ENCODE results near the gene NTN5.
A peak's percentile ranks its signal among the peaks of the same experiment; 100 is the strongest.

The NTN5 gene

DNA sequence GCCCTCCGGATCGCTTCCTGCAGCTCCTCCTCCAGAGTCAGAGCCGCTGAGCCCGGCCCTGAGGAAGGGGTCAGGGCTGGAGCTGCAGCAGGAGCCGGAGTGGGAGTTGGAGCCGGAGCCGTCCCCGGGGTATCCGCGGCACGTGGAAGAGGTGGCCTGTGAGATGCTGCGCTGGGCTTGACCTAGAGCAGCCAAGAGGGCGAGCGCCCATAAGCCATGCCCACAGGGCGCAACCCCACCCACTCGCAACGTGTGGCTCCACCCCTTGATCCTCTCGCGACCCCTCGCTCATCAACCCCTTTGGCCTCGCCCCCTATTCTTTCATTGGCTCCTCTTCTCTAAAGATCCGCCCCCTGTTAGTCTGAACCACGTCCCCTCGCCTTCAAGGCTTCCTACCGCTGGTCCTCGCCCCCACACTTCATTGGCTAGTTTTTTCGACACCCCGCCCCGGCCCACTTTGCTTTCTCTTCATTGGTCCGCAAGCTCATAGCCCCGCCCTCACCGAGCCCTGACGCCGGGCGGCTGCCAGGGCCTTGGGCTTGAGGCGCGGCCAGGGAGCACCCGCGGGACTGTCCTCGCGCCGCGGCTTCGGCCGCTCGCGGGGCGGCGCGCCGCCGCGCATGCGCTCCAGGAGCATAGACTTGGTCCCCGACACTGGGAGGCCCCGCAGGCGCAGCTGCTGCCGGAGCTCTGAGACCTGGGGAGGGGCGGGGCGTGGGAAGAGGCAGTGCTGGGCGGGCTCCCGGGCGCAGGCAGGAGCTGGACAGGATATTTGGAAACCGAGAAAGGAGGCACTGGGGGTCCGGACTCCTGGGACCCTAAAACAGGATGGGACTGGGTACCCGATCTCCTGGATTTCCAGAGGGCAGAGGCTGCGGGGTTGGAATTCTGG is 41.3 kb upstream of the NTN5 start:
- H3K4me3 ChIP-seq (ENCODE audit: low read depth in 1 of 2, low read length in 2 of 2) = peak overlapping the region; percentile 72 to 84
- H3K27ac ChIP-seq (ENCODE audit: low read length) = peak overlapping the region; percentile 91
- H3K4me1 ChIP-seq (ENCODE audit: control insufficient read depth in 1 of 2, insufficient read depth in 2 of 2, low read length in 2 of 2) = peaks cover 7 to 35% of the 10 kb centered on the region in 2 donors
- H3K36me3 ChIP-seq (ENCODE audit: control insufficient read depth in 1 of 2, insufficient read depth in 2 of 2, low read length in 2 of 2) = no peaks in the 10 kb centered on the region
- peaks cover 0 to 3% of the 10 kb centered on the region in 2 donors for H3K9me3 ChIP-seq (ENCODE audit: control insufficient read depth in 1 of 2, low read length in 2 of 2)
- H3K27me3 ChIP-seq (ENCODE audit: low read depth, low read length) = no peaks in the 10 kb centered on the region

DNA sequence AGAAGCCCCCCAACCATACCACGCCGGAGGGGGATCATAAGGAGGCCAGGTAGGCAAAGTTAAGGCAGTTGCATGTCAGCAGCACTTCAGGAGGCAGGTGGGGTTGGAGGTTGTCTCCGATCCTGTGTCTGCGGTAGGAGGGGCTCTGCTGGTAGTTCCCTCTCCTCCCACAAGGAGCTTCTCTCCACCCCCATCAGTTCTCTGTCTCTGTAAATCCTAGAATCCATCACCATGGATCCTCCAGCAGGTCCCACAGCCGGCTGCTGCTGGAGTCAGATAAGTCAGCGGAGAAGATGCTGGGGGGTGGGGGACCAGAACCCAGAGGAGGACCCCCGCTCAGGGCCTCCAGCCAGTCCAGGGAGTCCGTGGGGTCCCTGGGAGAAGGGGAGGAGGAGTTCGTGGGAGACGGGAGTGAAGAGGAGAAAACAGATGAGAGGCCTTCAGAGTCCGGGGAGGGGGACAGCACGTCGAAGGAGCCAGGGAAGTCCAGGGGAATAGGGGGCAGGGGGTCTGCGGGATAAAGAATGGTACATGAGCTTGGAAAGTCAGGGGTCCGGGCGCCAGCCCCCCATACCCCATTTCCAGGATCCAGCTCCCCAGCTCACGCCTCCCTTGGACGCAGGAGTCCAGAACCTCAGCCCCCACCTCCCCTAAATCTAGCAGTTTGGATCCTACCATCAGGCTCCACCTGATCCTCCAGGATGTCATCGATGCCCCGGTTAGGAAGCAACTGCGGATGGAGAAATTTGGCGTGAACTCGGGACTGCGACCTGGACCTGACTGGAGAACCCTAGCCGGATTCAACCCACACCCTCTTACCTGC is 40.4 kb upstream of the NTN5 start:
- no peaks in the 10 kb centered on the region for H3K36me3 ChIP-seq (ENCODE audit: control insufficient read depth in 1 of 2, insufficient read depth in 2 of 2, low read length in 2 of 2)
- no peaks in the 10 kb centered on the region for H3K27me3 ChIP-seq (ENCODE audit: low read depth, low read length)
- H3K27ac ChIP-seq (ENCODE audit: low read length) = no peak overlapping the region
- H3K4me1 ChIP-seq (ENCODE audit: control insufficient read depth in 1 of 2, insufficient read depth in 2 of 2, low read length in 2 of 2) = peaks cover 7 to 34% of the 10 kb centered on the region in 2 donors
- peak overlapping the region; percentile 72 to 84 for H3K4me3 ChIP-seq (ENCODE audit: low read depth in 1 of 2, low read length in 2 of 2)
- peaks cover 0 to 3% of the 10 kb centered on the region in 2 donors for H3K9me3 ChIP-seq (ENCODE audit: control insufficient read depth in 1 of 2, low read length in 2 of 2)

GRCh38 chr19:48711106-48711662 is 38.4 kb upstream of the NTN5 start:
- Histone ChIP-seq H3K27me3 (ENCODE audit: low read depth, low read length) (no peaks in the 10 kb centered on the region), H3K9me3 (ENCODE audit: control insufficient read depth in 1 of 2, low read length in 2 of 2) (peaks cover 0 to 3% of the 10 kb centered on the region in 2 donors), H3K36me3 (ENCODE audit: control insufficient read depth in 1 of 2, insufficient read depth in 2 of 2, low read length in 2 of 2) (no peaks in the 10 kb centered on the region), H3K4me1 (ENCODE audit: control insufficient read depth in 1 of 2, insufficient read depth in 2 of 2, low read length in 2 of 2) (peaks cover 7 to 23% of the 10 kb centered on the region in 2 donors), H3K4me3 (ENCODE audit: low read depth in 1 of 2, low read length in 2 of 2) (no peak overlapping the region), H3K27ac (ENCODE audit: low read length) (no peak overlapping the region)

DNA sequence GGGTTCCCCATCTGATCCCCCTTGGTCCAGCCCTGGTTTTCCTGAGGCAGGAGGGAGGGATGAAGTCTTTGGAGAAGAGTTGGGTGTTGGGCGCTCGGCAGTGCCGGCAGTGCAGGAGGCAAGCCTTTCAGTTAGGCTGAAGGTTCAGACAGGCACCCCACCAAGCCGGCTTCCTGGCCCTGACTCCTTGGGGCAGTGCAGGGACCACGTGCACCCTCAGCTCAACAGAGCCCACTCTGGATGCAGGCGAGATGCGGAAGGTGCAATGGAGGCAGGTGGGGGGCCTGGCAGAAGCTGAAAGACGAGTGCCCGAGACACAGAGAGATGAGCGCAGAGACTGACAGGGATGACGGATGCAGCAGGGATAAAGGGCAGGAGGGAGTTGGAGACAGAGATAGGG is 35.7 kb upstream of the NTN5 start:
- no peaks in the 10 kb centered on the region for H3K27me3 ChIP-seq (ENCODE audit: low read depth, low read length)
- H3K4me1 ChIP-seq (ENCODE audit: control insufficient read depth in 1 of 2, insufficient read depth in 2 of 2, low read length in 2 of 2) = peaks cover 6 to 9% of the 10 kb centered on the region in 2 donors
- H3K36me3 ChIP-seq (ENCODE audit: control insufficient read depth in 1 of 2, insufficient read depth in 2 of 2, low read length in 2 of 2) = peaks cover 0 to 8% of the 10 kb centered on the region in 2 donors
- H3K9me3 ChIP-seq (ENCODE audit: control insufficient read depth in 1 of 2, low read length in 2 of 2) = peaks cover 0 to 3% of the 10 kb centered on the region in 2 donors
- H3K4me3 ChIP-seq (ENCODE audit: low read depth in 1 of 2, low read length in 2 of 2) = no peak overlapping the region
- no peak overlapping the region for H3K27ac ChIP-seq (ENCODE audit: low read length)

DNA sequence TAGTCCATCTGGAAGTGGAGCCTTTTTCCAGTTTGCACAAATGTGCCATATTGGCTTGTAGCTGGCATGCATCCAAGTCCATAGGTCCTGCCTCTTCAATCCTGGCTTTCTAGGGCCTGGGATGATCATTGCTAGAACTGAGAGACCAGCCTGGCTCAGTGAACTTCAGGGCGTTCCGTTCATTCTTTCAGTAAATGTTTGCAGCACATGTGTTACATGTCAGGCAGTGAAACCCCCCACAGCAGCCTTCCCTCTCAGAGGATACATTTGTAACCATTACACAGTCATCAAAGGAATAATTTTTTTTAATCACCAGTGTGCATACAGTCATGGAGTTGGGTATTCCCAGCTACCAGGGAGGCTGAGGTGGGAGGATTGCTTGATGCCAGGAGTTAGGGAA is 32.6 kb upstream of the NTN5 start:
- Histone ChIP-seq H3K27ac (ENCODE audit: low read length) (no peak overlapping the region), H3K27me3 (ENCODE audit: low read depth, low read length) (no peaks in the 10 kb centered on the region), H3K4me1 (ENCODE audit: control insufficient read depth in 1 of 2, insufficient read depth in 2 of 2, low read length in 2 of 2) (no peaks in the 10 kb centered on the region), H3K36me3 (ENCODE audit: control insufficient read depth in 1 of 2, insufficient read depth in 2 of 2, low read length in 2 of 2) (peaks cover 0 to 9% of the 10 kb centered on the region in 2 donors), H3K9me3 (ENCODE audit: control insufficient read depth in 1 of 2, low read length in 2 of 2) (no peaks in the 10 kb centered on the region), H3K4me3 (ENCODE audit: low read depth in 1 of 2, low read length in 2 of 2) (no peak overlapping the region)

GRCh38 chr19:48703316-48703715 is 30.5 kb upstream of the NTN5 start:
- no peak overlapping the region for H3K4me3 ChIP-seq (ENCODE audit: low read depth in 1 of 2, low read length in 2 of 2)
- peaks cover 0 to 9% of the 10 kb centered on the region in 2 donors for H3K36me3 ChIP-seq (ENCODE audit: control insufficient read depth in 1 of 2, insufficient read depth in 2 of 2, low read length in 2 of 2)
- H3K4me1 ChIP-seq (ENCODE audit: control insufficient read depth in 1 of 2, insufficient read depth in 2 of 2, low read length in 2 of 2) = no peaks in the 10 kb centered on the region
- no peaks in the 10 kb centered on the region for H3K9me3 ChIP-seq (ENCODE audit: control insufficient read depth in 1 of 2, low read length in 2 of 2)
- no peaks in the 10 kb centered on the region for H3K27me3 ChIP-seq (ENCODE audit: low read depth, low read length)
- H3K27ac ChIP-seq (ENCODE audit: low read length) = no peak overlapping the region

GRCh38 chr19:48702701-48703100 is 29.9 kb upstream of the NTN5 start:
- Histone ChIP-seq H3K9me3 (ENCODE audit: control insufficient read depth in 1 of 2, low read length in 2 of 2) (no peaks in the 10 kb centered on the region), H3K4me3 (ENCODE audit: low read depth in 1 of 2, low read length in 2 of 2) (no peak overlapping the region), H3K27me3 (ENCODE audit: low read depth, low read length) (no peaks in the 10 kb centered on the region), H3K27ac (ENCODE audit: low read length) (no peak overlapping the region), H3K4me1 (ENCODE audit: control insufficient read depth in 1 of 2, insufficient read depth in 2 of 2, low read length in 2 of 2) (no peaks in the 10 kb centered on the region), H3K36me3 (ENCODE audit: control insufficient read depth in 1 of 2, insufficient read depth in 2 of 2, low read length in 2 of 2) (peaks cover 0 to 9% of the 10 kb centered on the region in 2 donors)

DNA sequence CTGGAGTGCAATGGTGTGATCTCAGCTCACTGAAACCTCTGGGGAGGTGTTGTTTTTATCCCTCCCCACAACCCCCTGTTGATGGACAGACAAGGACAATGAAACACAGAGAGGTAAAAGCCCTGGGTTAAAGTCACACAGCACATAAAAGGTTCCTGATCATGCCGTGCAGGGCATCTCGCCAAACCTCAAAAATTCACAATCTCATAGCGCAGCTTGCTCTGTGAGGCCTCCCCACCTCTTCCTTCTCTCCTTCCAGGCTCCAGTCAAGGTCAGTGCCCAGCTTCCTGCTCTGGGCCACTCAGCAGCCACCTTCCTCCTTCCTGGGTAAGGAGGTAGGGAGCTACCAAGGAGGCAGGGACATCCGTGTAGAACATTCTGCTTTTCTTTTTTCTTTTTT is 25.2 kb upstream of the NTN5 start:
- Histone ChIP-seq H3K4me1 (ENCODE audit: control insufficient read depth in 1 of 2, insufficient read depth in 2 of 2, low read length in 2 of 2) (peaks cover 0 to 4% of the 10 kb centered on the region in 2 donors), H3K4me3 (ENCODE audit: low read depth in 1 of 2, low read length in 2 of 2) (no peak overlapping the region), H3K9me3 (ENCODE audit: control insufficient read depth in 1 of 2, low read length in 2 of 2) (no peaks in the 10 kb centered on the region), H3K36me3 (ENCODE audit: control insufficient read depth in 1 of 2, insufficient read depth in 2 of 2, low read length in 2 of 2) (no peaks in the 10 kb centered on the region), H3K27me3 (ENCODE audit: low read depth, low read length) (no peaks in the 10 kb centered on the region), H3K27ac (ENCODE audit: low read length) (no peak overlapping the region)

GRCh38 chr19:48696353-48697010 is 23.7 kb upstream of the NTN5 start:
- Histone ChIP-seq H3K27me3 (ENCODE audit: low read depth, low read length) (no peaks in the 10 kb centered on the region), H3K36me3 (ENCODE audit: control insufficient read depth in 1 of 2, insufficient read depth in 2 of 2, low read length in 2 of 2) (no peaks in the 10 kb centered on the region), H3K4me3 (ENCODE audit: low read depth in 1 of 2, low read length in 2 of 2) (peak overlapping the region in 1 of 2 donors; percentile 59), H3K9me3 (ENCODE audit: control insufficient read depth in 1 of 2, low read length in 2 of 2) (no peaks in the 10 kb centered on the region), H3K4me1 (ENCODE audit: control insufficient read depth in 1 of 2, insufficient read depth in 2 of 2, low read length in 2 of 2) (peaks cover 0 to 4% of the 10 kb centered on the region in 2 donors), H3K27ac (ENCODE audit: low read length) (peak overlapping the region; percentile 86)

- Histone ChIP-seq H3K27ac (ENCODE audit: low read length) (peak within 1 kb of the TSS; percentile 86), H3K36me3 (ENCODE audit: control insufficient read depth in 1 of 2, insufficient read depth in 2 of 2, low read length in 2 of 2) (no peaks in the 10 kb centered on the region), H3K9me3 (ENCODE audit: control insufficient read depth in 1 of 2, low read length in 2 of 2) (no peaks in the 10 kb centered on the region), H3K4me1 (ENCODE audit: control insufficient read depth in 1 of 2, insufficient read depth in 2 of 2, low read length in 2 of 2) (peaks cover 0 to 4% of the 10 kb centered on the region in 2 donors), H3K4me3 (ENCODE audit: low read depth in 1 of 2, low read length in 2 of 2) (peak within 1 kb of the TSS in 1 of 2 donors; percentile 59), H3K27me3 (ENCODE audit: low read depth, low read length) (no peaks in the 10 kb centered on the region)
Measured at GRCh38 chr19:48695743-48696352, 23.0 kb upstream of the NTN5 start, which contains the start of gene FUT2. FUT2 (plus strand) TSS chr19:48695971; CDS start chr19:48702957, 6,986 bp downstream.
